ENCODE data around the gene ACOT12.
"Not testable (repeated sequence)": the region's sequence is repeated elsewhere in the genome, so short reads cannot be mapped to it uniquely, and the experiment has no call there.

ACOT12 gene

GRCh38 chr5:81409896-81410295, 16.0 kb upstream of the ACOT12 start:
- no peak overlapping the region for H3K4me3 ChIP-seq (ENCODE audit: low read depth, low read length)
- TF ChIP-seq CTCF (IDR thresholded peaks at IDR 0.05; ENCODE audit: low read depth, low read length) = no peak

- TF ChIP-seq CTCF (IDR thresholded peaks at IDR 0.05; ENCODE audit: low read depth, low read length) = no peak
- no peak overlapping the region for H3K4me3 ChIP-seq (ENCODE audit: low read depth, low read length)
These were observed 15.4 kb upstream of the ACOT12 start for GRCh38 chr5:81409361-81409760.

- H3K4me3 ChIP-seq (ENCODE audit: low read depth, low read length) = no peak overlapping the region
- no peak for TF ChIP-seq CTCF (IDR thresholded peaks at IDR 0.05; ENCODE audit: low read depth, low read length)
These were observed 14.6 kb upstream of the ACOT12 start for GRCh38 chr5:81408496-81408895.

GRCh38 chr5:81407811-81408210, 13.9 kb upstream of the ACOT12 start:
- H3K4me3 ChIP-seq (ENCODE audit: low read depth, low read length) = not testable (repeated sequence)

- H3K4me3 ChIP-seq (ENCODE audit: low read depth, low read length) = no peak overlapping the region
- TF ChIP-seq CTCF (IDR thresholded peaks at IDR 0.05; ENCODE audit: low read depth, low read length) = no peak
These were observed 11.4 kb upstream of the ACOT12 start for GRCh38 chr5:81405126-81405891.

GRCh38 chr5:81402192-81402930, 8.4 kb upstream of the ACOT12 start:
- no peak overlapping the region for H3K4me3 ChIP-seq (ENCODE audit: low read depth, low read length)
- TF ChIP-seq CTCF (IDR thresholded peaks at IDR 0.05; ENCODE audit: low read depth, low read length) = no peak

GRCh38 chr5:81401266-81401665, 7.3 kb upstream of the ACOT12 start:
- TF ChIP-seq CTCF (IDR thresholded peaks at IDR 0.05; ENCODE audit: low read depth, low read length) = no peak

More at GRCh38 chr5:81401266-81401665, 7.3 kb upstream of the ACOT12 start:
- no peak overlapping the region for H3K4me3 ChIP-seq (ENCODE audit: low read depth, low read length)

Data from WI38 (cell line).